Activated CD8-positive, alpha-beta T cell treated with anti-CD3 and anti-CD28 coated beads for 36 hours (primary cell): ENCODE measurements around the gene NCK2. TPM values are rescaled to one million over a fixed set of nuclear protein-coding genes. Genes with fewer than 3 reads are reported as not detected.

ENCODE experiments used
- ATAC-seq: fragments of 200-7000 bp; cut with Tn5 transposase; one replicate; pipeline ENCODE4 v1.10.0; 2021; ENCODE audit warnings: mild to moderate bottlenecking, moderate library complexity
- CTCF ChIA-PET: fragments of 350-600 bp; sonication (Branson Sonifier 250); formaldehyde crosslinking; loops from one replicate; lab custom pipeline; 2021; ENCODE audit warnings: antibody characterized with exemption; lab: Charles Lee
- POLR2A ChIA-PET: fragments of 350-600 bp; sonication (Branson Sonifier 250); formaldehyde crosslinking; loops from one replicate; lab custom pipeline; 2021; ENCODE audit warnings: antibody characterized with exemption; lab: Charles Lee
- DNase-seq: peaks from one replicate; pipeline ENCODE4 v3.0.0-alpha.2; 2020
- H3K27ac Mint-ChIP-seq: one replicate; pipeline ENCODE4 v1.8.0; 2021; ENCODE audit warnings: mild to moderate bottlenecking, mixed read lengths
- H3K27me3 Mint-ChIP-seq: one replicate; pipeline ENCODE4 v1.8.0; 2021; ENCODE audit warnings: mixed read lengths
- H3K36me3 Mint-ChIP-seq: one replicate; pipeline ENCODE4 v1.8.0; 2021; ENCODE audit warnings: low read depth, mixed read lengths
- H3K4me1 Mint-ChIP-seq: one replicate; pipeline ENCODE4 v1.8.0; 2021; ENCODE audit warnings: low read depth, mixed read lengths
- H3K4me3 Mint-ChIP-seq: one replicate; pipeline ENCODE4 v1.8.0; 2021; ENCODE audit warnings: mild to moderate bottlenecking, moderate library complexity, mixed read lengths
- H3K9me3 Mint-ChIP-seq: one replicate; pipeline ENCODE4 v1.8.0; 2021; ENCODE audit warnings: mixed read lengths
- CTCF ChIP-seq: fragments of 200-600 bp; IDR thresholded peaks from one replicate; pipeline ENCODE4 v1.8.0; 2022; ENCODE audit warnings: antibody characterized with exemption, mild to moderate bottlenecking
- intact Hi-C: fragments of 100-400 bp; cut with micrococcal nuclease; formaldehyde crosslinking; loops from one replicate; pipeline ENCODE4 v1.10.0; 2022
- total RNA-seq, 2 experiments: library from RNA; stranded (reverse); gene quantifications; one replicate each; pipeline ENCODE4 v1.2.3, GENCODE V29; 2021

NCK2 gene
- total RNA-seq, 2 experiments from 2014 or later = 68.3 to 69.7 TPM

- Mint-ChIP-seq H3K4me3 (no peak overlapping the region), H3K36me3 (peaks cover 22% of the 10 kb centered on the region), H3K9me3 (peaks cover 12% of the 10 kb centered on the region), H3K27me3 (no peaks in the 10 kb centered on the region), H3K4me1 (peaks cover 46% of the 10 kb centered on the region), H3K27ac (no peak overlapping the region)
- ChIA-PET POLR2A (no interaction called here), CTCF (no interaction called here)
- TF ChIP-seq CTCF = no peak
- ATAC-seq (peak; percentile 40), DNase-seq (no peak)
- intact Hi-C loops = no loop called here
These were observed 160.2 kb downstream of the NCK2 start for GRCh38 chr2:105904938-105905337.

GRCh38 chr2:105906481-105906880 lies 161.8 kb downstream of the NCK2 start:
- ChIA-PET CTCF (interaction anchor here (0.7 to 2.4 kb wide), 6 partner anchors 8 to 124 kb away, joined by 3 to 10 read pairs (median 3); no protein-coding TSS in a partner anchor), POLR2A (interaction anchor here (1.2 kb wide), 1 partner anchor 145 kb away, joined by 3 read pairs; no protein-coding TSS in a partner anchor)
- ATAC-seq (peak; percentile 18), DNase-seq (no peak)
- Mint-ChIP-seq H3K27ac (no peak overlapping the region), H3K27me3 (no peaks in the 10 kb centered on the region), H3K9me3 (peaks cover 3% of the 10 kb centered on the region), H3K4me1 (peaks cover 41% of the 10 kb centered on the region), H3K36me3 (peaks cover 8% of the 10 kb centered on the region), H3K4me3 (no peak overlapping the region)
- intact Hi-C loops = no loop called here
- TF ChIP-seq CTCF = no peak

DNA sequence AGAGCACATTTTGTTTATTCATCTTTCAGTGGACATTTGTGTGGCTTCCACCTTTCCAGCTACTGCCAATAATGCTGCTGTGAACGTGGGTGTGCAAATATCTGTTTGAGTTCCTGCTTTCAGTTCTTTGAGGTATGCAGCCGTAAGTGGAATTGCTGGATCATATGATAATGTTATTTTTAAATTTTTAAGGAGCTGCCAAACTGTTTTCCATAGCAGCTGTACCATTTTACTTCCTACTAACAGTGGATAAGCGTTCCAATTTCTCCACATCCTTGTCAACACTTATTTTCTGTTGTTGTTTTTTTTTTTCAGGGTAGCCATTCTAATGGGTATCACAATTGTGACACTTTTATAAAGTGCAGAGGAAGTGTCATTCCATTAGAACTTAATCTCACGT lies 162.5 kb downstream of the NCK2 start:
- POLR2A ChIA-PET = no interaction called here
- DNase-seq (no peak), ATAC-seq (no peak)
- CTCF ChIA-PET = interaction anchor here (0.7 to 2.4 kb wide), 4 partner anchors 10 to 45 kb away, joined by 3 to 10 read pairs (median 4); no protein-coding TSS in a partner anchor
- Mint-ChIP-seq H3K27me3 (no peaks in the 10 kb centered on the region), H3K4me3 (no peak overlapping the region), H3K4me1 (peaks cover 43% of the 10 kb centered on the region), H3K9me3 (peaks cover 1% of the 10 kb centered on the region), H3K27ac (no peak overlapping the region), H3K36me3 (peaks cover 4% of the 10 kb centered on the region)
- TF ChIP-seq CTCF = no peak
- intact Hi-C loops = no loop called here

DNA sequence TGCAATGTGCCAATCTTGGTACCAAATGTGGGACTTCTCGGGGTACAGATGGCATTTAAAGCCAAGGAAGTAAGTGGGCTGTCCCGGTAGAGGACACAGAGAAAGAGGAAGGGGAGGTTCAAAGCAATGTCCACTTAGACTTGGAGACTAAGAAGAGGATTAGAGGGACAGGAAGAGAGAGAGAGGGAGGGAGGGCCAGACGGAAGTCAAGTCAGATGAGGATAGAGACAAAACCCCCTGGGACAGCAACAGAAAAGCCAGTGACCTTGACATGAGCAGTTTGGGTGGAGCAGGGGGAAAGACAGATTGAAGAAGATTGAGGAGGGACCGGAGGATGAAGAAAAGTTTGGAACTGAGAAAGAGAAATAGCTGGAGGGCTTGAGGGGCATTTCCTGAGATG lies 164.5 kb downstream of the NCK2 start:
- POLR2A ChIA-PET = no interaction called here
- Mint-ChIP-seq H3K36me3 (peaks cover 2% of the 10 kb centered on the region), H3K27ac (no peak overlapping the region), H3K4me1 (peaks cover 39% of the 10 kb centered on the region), H3K9me3 (peaks cover 4% of the 10 kb centered on the region), H3K27me3 (no peaks in the 10 kb centered on the region), H3K4me3 (no peak overlapping the region)
- CTCF ChIA-PET = interaction anchor here (1.5 to 2.0 kb wide), 2 partner anchors 11 to 20 kb away, joined by 5 to 7 read pairs; no protein-coding TSS in a partner anchor
- intact Hi-C loops = no loop called here
- TF ChIP-seq CTCF = no peak
- DNase-seq (no peak), ATAC-seq (no peak)

GRCh38 chr2:105910497-105911238 lies 166.0 kb downstream of the NCK2 start:
- ATAC-seq (no peak), DNase-seq (no peak)
- H3K4me1 Mint-ChIP-seq = peaks cover 33% of the 10 kb centered on the region
- CTCF ChIA-PET = interaction anchor here (1.5 kb wide), 1 partner anchor 9 kb away, joined by 7 read pairs; no protein-coding TSS in a partner anchor
- peaks cover 13% of the 10 kb centered on the region for H3K9me3 Mint-ChIP-seq
- no peak overlapping the region for H3K27ac Mint-ChIP-seq
- no peak overlapping the region for H3K4me3 Mint-ChIP-seq
- intact Hi-C loops = no loop called here
- POLR2A ChIA-PET = interaction anchor here (1.5 kb wide), 1 partner anchor 164 kb away, joined by 4 read pairs; no protein-coding TSS in a partner anchor
- no peaks in the 10 kb centered on the region for H3K27me3 Mint-ChIP-seq
- H3K36me3 Mint-ChIP-seq = peaks cover 7% of the 10 kb centered on the region
- TF ChIP-seq CTCF = no peak
